IPS-15b (cell line): ENCODE results near the gene ZRANB1.
A peak's percentile ranks its signal among the peaks of the same experiment; 100 is the strongest.

Experiments
- H3K27me3 ChIP-seq: one replicate; pipeline ENCODE4 v1.6.1; 2013; ENCODE audit warnings: low read length; ENCODE audit not compliant: control insufficient read depth, insufficient read depth
- H3K36me3 ChIP-seq: one replicate; pipeline ENCODE4 v1.6.1; 2013; ENCODE audit warnings: low read length; ENCODE audit not compliant: control insufficient read depth, insufficient read depth
- H3K4me1 ChIP-seq: one replicate; pipeline ENCODE4 v1.6.1; 2013; ENCODE audit warnings: mild to moderate bottlenecking, low read length; ENCODE audit not compliant: control insufficient read depth, insufficient read depth
- H3K4me3 ChIP-seq: one replicate; pipeline ENCODE4 v1.5.1; 2013; ENCODE audit warnings: low read depth, low read length
- H3K9ac ChIP-seq: one replicate; pipeline ENCODE4 v1.6.1; 2013; ENCODE audit warnings: low read depth, mild to moderate bottlenecking, low read length
- H3K9me3 ChIP-seq: one replicate; pipeline ENCODE4 v1.6.1; 2013; ENCODE audit warnings: mild to moderate bottlenecking, low read length; ENCODE audit not compliant: control insufficient read depth, insufficient read depth

Gene ZRANB1

DNA sequence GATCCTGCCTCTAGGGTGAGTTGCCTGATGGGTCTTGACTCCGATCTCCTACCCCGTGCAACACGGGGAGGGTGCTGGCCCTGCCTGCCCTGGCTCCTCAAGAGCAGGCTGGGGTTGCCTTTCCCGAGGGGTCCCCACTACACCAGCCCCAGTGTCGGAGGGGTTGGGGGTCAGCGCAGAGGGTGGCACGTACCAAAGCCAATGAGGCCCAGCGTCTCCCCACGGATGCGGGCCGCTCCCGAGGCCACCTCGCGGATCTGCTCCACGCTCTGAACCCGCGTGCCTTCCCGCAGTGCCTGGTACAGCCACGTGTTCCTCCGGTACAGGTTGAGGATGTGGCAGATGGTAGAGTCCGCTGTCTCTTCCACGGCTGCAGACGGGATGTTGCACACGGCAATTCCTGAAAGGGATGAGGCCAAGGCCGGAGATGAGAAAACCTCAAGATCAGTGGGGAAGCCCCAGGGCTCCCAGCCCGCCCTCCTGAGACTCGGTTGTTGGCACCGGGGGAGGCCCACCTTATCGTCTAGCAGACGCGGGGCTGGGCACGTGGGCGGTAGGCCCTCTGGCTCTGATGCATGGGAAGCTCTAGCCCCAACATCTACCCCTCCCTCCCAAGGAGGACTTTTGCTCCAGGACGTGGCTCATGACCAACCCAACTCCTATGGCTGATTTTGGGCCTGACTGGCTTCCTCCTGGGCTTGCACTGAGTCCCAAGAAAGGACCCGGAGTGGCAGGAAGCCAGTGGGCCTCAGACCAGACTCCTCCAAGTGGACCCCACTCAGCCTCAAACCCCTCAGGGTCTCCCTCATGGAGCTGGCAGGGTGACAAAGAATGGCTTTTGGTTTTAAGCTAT lies 56.1 kb downstream of the ZRANB1 start:
- H3K36me3 ChIP-seq: peaks cover 99% of the 10 kb centered on the region
- no peak overlapping the region for H3K4me3 ChIP-seq
- no peaks in the 10 kb centered on the region for H3K4me1 ChIP-seq
- no peaks in the 10 kb centered on the region for H3K27me3 ChIP-seq
- H3K9ac ChIP-seq: no peak overlapping the region
- no peaks in the 10 kb centered on the region for H3K9me3 ChIP-seq

DNA sequence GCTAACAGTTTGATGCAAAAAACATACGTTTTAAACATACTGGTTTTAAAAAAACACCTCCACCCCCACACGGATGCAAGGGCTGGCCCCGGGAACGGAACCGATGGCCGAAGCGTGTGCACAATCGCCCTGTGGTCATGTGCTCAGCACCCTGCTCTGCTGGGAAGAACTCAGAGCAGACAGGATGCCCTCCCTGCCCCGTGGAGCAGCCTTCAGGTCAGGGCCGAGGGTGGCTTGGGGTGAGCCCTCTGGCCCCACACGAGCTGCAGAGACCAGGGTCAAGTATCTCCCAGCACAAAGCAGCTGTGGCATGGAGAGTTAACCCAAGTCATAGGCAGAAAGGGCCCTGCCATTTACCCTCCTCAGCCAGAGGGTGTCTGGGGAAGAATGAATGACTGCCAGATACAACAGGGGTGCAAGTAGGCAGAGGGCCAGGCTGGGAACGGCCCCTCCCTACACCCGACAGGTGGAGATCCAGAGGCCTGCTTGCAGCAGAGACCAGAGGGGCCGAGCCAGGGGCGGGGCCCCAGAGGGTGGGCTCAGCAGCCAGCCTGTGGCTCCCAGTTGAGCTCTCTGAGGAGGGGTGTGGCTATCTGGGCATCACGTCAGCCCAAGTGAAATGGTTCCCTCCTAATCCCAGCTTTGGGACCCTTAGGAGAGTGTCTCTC lies 56.8 kb downstream of the ZRANB1 start:
- Histone ChIP-seq H3K9ac (no peak overlapping the region), H3K36me3 (peaks cover 99% of the 10 kb centered on the region), H3K4me3 (no peak overlapping the region), H3K9me3 (no peaks in the 10 kb centered on the region), H3K27me3 (no peaks in the 10 kb centered on the region), H3K4me1 (no peaks in the 10 kb centered on the region)

DNA sequence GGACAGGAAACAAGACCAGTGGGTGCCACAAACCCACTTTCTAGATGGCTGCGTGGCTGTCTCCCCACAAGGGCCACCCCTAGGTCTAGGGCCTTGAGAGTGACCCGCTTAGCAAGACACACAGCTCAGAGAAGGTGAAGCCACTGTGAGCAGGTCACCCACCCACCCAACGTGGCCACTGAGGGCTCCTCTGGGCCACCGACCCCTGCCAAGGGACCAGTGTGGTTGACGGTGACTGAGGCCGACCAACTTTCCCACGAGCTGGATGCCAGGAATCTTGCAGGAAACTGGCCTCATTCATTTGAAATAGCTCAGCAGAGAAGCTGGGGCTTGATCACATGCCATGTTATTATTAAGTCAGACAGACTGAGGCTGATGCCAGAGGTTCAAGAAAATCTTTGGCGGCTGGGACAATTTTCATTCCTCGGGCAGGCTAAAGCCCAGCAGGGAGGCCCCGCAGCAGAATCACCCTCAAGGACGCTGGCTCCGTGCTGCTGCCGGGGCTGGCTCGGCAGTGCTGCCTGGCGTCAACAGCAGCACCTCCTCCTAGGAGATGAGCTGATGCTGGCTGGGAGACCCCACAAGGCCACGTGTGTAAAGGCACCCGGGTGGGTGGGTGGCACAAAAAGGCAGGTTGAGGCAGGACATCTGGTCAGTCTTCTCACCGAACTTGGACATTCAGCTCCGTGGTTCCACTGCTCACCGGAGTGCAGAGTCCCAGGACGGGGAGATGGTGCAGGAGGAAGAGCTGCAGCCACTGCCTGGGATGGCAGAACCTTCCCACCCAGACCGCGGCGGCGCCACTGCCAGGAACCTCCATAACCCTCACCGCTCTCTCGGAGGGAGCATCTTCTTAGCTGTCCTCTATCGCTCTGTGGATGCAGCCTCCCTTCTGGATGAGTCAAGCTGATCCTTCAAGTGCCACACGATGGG lies 57.8 kb downstream of the ZRANB1 start:
- Histone ChIP-seq H3K9ac (no peak overlapping the region), H3K36me3 (peaks cover 96% of the 10 kb centered on the region), H3K4me3 (no peak overlapping the region)

DNA sequence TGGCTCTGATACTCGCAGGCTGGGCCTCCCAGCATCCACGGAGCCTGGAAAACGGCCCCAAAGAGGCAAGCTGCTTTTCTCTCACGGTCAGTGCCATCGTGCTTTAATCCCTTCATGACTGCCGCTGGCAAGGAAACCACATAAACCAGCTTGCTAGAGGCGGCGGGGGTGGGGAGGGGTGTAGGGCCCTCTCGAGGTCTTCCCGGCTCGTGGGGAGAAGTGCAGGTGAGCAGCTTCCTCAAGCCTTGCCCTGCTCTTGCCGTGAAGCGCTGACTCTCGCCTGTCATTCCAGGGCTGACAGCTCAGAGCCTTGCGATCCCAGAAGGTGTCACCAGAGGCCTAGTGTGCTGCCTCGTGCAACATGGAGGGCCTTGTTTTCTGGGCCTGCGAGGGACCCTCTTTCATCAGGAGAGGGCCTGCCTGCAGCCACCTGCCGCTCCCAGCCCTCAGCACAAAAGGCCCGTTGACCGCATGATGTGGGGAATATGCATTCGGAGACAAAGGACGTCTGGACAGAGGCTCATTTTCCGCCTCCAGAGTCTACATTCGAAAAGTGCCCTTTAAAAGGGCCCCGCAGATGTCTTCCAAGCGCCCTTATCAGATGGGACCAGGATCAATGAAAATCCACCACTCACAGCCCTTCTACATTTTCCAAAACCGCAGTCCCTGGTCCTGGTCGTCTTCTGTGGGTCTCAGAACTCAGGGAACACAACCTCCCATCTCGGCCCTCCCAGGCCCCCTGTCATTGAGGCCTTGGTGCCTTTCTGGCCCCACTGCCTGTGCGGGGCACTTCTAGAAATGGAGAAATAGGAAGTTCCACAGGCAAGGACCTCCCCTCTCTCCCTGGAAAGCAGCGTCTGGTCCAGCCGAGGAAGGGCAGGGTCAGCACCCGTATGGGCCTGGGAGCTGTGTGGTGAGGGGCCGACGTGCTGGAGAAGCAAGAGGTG lies 58.7 kb downstream of the ZRANB1 start:
- H3K27me3 ChIP-seq: no peaks in the 10 kb centered on the region
- no peaks in the 10 kb centered on the region for H3K9me3 ChIP-seq
- H3K36me3 ChIP-seq: peaks cover 94% of the 10 kb centered on the region
- H3K4me3 ChIP-seq: no peak overlapping the region
- no peaks in the 10 kb centered on the region for H3K4me1 ChIP-seq
- no peak overlapping the region for H3K9ac ChIP-seq

More for the DNA sequence above, 57.8 kb downstream of the ZRANB1 start:
- Histone ChIP-seq H3K27me3 (no peaks in the 10 kb centered on the region), H3K4me1 (no peaks in the 10 kb centered on the region), H3K9me3 (no peaks in the 10 kb centered on the region)

DNA sequence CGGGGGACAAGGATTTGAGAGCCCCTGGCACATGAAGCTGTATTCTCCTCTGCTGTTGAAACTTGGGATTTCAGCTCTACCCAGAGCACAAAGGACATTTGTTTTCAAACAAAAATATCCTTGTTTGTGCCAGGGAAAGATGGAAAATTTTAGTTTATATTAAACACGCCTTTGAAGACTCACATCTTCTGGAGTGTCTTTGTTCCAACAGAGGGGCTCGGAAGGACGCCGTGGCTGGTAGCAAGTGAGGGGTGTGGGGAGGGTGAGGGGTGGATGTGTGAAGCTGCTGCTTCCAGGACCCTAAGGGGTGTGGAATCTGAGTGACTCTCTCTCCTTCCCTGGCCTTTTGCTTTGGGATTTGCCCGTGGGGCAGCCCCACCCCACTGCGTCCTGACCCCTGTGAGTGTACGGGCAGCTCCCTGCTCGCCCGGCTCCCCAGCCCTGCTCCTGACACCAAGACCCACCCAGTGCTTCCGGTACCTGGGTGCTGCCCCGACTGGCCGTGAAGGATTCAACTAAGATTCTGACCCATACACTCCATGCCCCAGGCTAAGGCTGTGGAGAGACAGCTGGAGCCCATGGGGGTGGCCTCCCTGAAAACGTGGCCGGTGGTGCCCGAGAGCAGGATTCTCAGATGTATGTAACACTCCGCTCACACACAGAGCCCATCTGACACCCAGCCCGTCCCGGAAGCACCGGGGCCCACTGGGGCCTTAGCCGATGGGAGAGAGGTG lies 59.6 kb downstream of the ZRANB1 start:
- no peaks in the 10 kb centered on the region for H3K4me1 ChIP-seq
- no peak overlapping the region for H3K4me3 ChIP-seq
- H3K27me3 ChIP-seq: no peaks in the 10 kb centered on the region
- peaks cover 91% of the 10 kb centered on the region for H3K36me3 ChIP-seq
- no peaks in the 10 kb centered on the region for H3K9me3 ChIP-seq
- peak overlapping the region; percentile 12 for H3K9ac ChIP-seq

DNA sequence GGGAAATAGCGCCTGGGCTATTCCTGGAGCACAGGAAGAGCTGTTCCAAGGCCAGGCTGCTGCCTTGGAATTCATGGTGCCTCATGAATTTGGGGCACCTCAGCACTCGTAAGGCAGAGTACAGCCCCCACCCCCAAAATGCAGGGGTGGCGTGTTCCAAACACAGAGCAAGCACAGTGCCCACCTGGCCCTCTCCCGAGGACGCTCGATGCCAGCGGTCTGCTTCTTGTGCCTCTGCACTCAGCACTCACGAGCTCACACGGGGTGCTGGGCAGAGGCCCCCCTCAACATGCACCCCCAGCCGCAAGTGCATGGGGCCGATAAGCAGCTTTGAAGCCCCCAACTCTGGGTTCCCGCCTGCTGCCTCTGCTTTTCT lies 60.1 kb downstream of the ZRANB1 start:
- Histone ChIP-seq H3K9me3 (no peaks in the 10 kb centered on the region), H3K4me1 (no peaks in the 10 kb centered on the region), H3K4me3 (no peak overlapping the region), H3K36me3 (peaks cover 91% of the 10 kb centered on the region), H3K9ac (no peak overlapping the region), H3K27me3 (no peaks in the 10 kb centered on the region)

DNA sequence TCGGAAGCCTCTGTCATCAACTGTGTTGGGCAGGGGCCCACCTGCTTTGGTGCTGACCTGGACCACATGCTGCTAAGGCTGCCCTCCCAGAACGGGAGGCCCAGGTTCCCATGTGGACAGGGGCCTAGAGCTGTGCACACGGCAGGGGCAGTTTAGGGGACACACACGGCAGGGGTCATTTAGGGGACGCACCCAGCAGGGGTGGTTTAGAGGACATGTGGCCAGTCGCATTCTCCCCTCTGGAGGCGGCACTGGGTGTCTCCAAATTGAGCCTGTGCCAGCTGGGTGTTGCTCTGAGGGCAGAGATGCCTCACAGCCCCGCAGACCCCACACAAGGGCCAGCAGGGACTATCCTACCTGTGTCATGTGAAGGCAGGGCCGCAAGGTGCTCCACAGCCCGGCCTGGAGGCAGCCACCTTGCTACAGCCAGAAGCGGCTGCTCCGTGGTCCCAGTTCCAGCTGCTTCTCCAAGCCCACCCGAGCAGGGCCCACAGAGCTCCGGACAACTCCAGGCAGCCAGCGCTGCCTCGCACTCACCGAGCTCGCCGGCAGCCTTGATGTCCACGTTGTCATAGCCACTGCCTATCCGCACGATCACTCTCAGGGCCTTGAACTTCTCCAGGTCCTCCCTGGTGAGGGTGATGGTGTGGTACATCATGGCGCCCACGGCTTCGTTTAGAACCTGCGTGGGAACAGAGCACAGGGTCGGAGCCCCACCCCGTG lies 60.7 kb downstream of the ZRANB1 start:
- Histone ChIP-seq H3K4me3 (no peak overlapping the region), H3K9ac (no peak overlapping the region), H3K27me3 (no peaks in the 10 kb centered on the region), H3K36me3 (peaks cover 87% of the 10 kb centered on the region), H3K9me3 (no peaks in the 10 kb centered on the region), H3K4me1 (no peaks in the 10 kb centered on the region)

DNA sequence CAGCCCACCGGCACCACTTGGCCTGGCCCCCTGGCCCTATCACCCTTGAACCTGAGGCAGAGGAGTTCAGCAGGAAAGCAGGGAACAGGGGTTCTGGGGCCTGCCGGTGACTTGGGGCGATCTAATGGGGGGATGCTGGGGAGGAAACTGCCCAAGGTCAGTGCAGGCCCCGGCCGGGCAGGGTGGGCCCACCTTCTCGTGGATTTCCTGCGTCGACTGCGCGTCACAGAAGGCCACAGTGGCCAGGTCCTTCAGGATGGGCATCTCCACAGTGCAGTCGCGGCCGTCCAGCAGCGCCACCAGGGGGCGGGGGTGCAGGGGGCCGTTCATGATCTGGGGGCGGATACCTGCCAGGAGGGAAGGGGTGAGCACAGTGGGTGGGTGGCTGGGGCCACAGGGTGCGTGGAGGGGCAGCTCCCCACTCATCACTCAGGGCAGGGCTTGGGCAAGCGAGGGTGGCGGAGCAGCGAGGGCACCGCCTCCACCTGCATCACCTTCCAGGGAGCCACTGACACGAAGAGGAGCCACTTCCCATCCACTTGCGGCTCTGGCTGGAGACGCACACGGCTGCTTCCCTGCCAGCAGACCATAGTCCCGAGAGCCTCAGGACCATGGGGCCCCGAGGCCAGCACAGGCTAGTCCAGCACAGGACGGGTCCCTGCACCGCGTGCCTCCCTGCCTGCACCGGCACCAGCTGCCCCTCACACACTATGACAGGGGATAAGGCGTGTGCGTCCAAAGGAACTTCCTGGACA lies 61.4 kb downstream of the ZRANB1 start:
- H3K27me3 ChIP-seq: no peaks in the 10 kb centered on the region
- no peaks in the 10 kb centered on the region for H3K9me3 ChIP-seq
- H3K4me1 ChIP-seq: no peaks in the 10 kb centered on the region
- peaks cover 82% of the 10 kb centered on the region for H3K36me3 ChIP-seq
- H3K9ac ChIP-seq: no peak overlapping the region
- H3K4me3 ChIP-seq: no peak overlapping the region

DNA sequence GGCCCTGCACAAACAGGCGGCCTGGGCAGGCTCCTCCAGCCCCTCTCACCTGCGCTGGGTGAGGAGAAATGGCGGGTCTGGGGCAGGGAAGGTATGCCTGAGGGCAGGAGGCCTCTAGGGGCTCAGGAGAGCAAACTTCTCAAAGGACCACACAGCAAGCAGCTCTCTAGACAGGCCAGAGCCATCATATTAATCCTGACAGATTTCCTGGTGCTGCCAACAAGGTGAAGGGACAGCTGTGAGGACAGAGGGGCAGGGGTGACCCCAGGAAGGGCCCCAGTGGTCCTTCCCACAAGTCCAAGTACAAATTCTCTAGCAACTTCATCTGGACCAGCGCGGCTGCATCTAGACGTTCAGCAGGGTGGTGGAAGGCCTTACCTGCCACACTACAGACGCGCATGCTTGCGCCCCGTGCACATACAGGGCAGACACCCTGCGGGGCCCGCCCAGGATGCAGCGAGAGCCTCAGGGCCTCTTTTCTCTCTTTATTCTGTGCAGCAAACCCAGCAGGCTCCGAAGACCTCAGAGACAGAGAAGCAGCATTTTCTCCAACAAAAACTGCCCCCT lies 62.1 kb downstream of the ZRANB1 start:
- H3K36me3 ChIP-seq: peaks cover 77% of the 10 kb centered on the region
- H3K4me3 ChIP-seq: no peak overlapping the region
- no peaks in the 10 kb centered on the region for H3K27me3 ChIP-seq
- no peaks in the 10 kb centered on the region for H3K4me1 ChIP-seq
- H3K9ac ChIP-seq: no peak overlapping the region
- H3K9me3 ChIP-seq: no peaks in the 10 kb centered on the region
